Smooth muscle cell (in vitro differentiated cells): ENCODE data around the gene NIT1. TPM values are rescaled to one million over a fixed set of nuclear protein-coding genes. Genes with fewer than 3 reads are reported as not detected.

Experiments
- DNase-seq: peaks from one replicate; lab custom pipeline; 2025; ENCODE audit not compliant: unreplicated experiment; lab: John Stamatoyannopoulos, UW
- H2AFZ ChIP-seq: fragments of 200-600 bp; sonication (generic); 2 replicates; pipeline ENCODE4 v1.6.0; 2016; ENCODE audit warnings: antibody characterized with exemption, low read depth, mild to moderate bottlenecking
- H3F3A ChIP-seq: fragments of 200-600 bp; sonication (generic); 2 replicates; pipeline ENCODE4 v1.6.0; 2017; ENCODE audit warnings: antibody characterized with exemption, low read depth
- H3K27ac ChIP-seq: fragments of 200-600 bp; sonication (generic); 2 replicates; pipeline ENCODE4 v1.5.1; 2016; ENCODE audit warnings: low read depth, mild to moderate bottlenecking
- H3K27me3 ChIP-seq: fragments of 200-600 bp; sonication (generic); 2 replicates; pipeline ENCODE4 v1.6.1; 2016; ENCODE audit warnings: low read depth, mild to moderate bottlenecking
- H3K36me3 ChIP-seq: fragments of 200-600 bp; sonication (generic); 2 replicates; pipeline ENCODE4 v1.5.1; 2016; ENCODE audit warnings: low read depth
- H3K4me1 ChIP-seq: fragments of 200-600 bp; sonication (generic); 2 replicates; pipeline ENCODE4 v1.5.1; 2016; ENCODE audit warnings: low read depth
- H3K4me2 ChIP-seq: fragments of 200-600 bp; sonication (generic); 2 replicates; pipeline ENCODE4 v1.6.0; 2016; ENCODE audit warnings: mild to moderate bottlenecking
- H3K4me3 ChIP-seq: fragments of 200-600 bp; sonication (generic); 2 replicates; pipeline ENCODE4 v1.5.1; 2016; ENCODE audit warnings: mild to moderate bottlenecking
- H3K79me2 ChIP-seq: fragments of 200-600 bp; sonication (generic); 2 replicates; pipeline ENCODE4 v1.6.0; 2016; ENCODE audit warnings: low read depth, mild to moderate bottlenecking
- H3K9ac ChIP-seq: fragments of 200-600 bp; sonication (generic); 2 replicates; pipeline ENCODE4 v1.6.0; 2016; ENCODE audit warnings: low read depth
- H3K9me3 ChIP-seq: fragments of 200-600 bp; sonication (generic); replicated peaks from 2 replicates; pipeline ENCODE4 v1.5.1; 2016; ENCODE audit warnings: low read depth
- H4K20me1 ChIP-seq: fragments of 200-600 bp; sonication (generic); 2 replicates; pipeline ENCODE4 v1.6.0; 2016; ENCODE audit warnings: low read depth
- CTCF ChIP-seq: fragments of 200-600 bp; sonication (generic); IDR thresholded peaks from 2 replicates; pipeline ENCODE4 v1.5.1; 2017; ENCODE audit warnings: borderline replicate concordance, mild to moderate bottlenecking, antibody characterized with exemption; ENCODE audit not compliant: insufficient read depth, poor library complexity, severe bottlenecking
- WGBS: methylation state at CpG from one replicate; pipeline ENCODE4 v1.1.7; 2016; ENCODE audit warnings: low lambda C conversion rate; 5-methylcytosine and 5-hydroxymethylcytosine counted together
- polyA plus RNA-seq: library from polyadenylated mRNA; unstranded; fragments of >200 nt; fragmentation: Nextera tagmentation; extraction: Ambion mirVana; gene quantifications from 2 replicates; pipeline ENCODE4 v1.2.1, GENCODE V29; 2016
- total RNA-seq: library from RNA; depleted of rRNA; stranded (reverse); fragments of >200 nt; gene quantifications from 2 replicates; pipeline ENCODE4 v1.2.3, GENCODE V29; 2014

NIT1 gene
- total and polyA plus RNA-seq, 2 experiments from 2014 or later = 33.6 to 37.6 TPM

GRCh38 chr1:161085165-161085564 is 32.7 kb upstream of the NIT1 start:
- Histone ChIP-seq H3K9ac (peak overlapping the region; percentile 85), H3F3A (peaks cover 26% of the 10 kb centered on the region), H3K27me3 (no peaks in the 10 kb centered on the region), H2AFZ (no peak overlapping the region), H3K4me3 (no peak overlapping the region), H3K9me3 (no peaks in the 10 kb centered on the region), H4K20me1 (no peaks in the 10 kb centered on the region), H3K4me1 (peaks cover 33% of the 10 kb centered on the region), H3K27ac (peak overlapping the region; percentile 96), H3K36me3 (no peaks in the 10 kb centered on the region), H3K79me2 (no peaks in the 10 kb centered on the region), H3K4me2 (peak overlapping the region; percentile 76)
- no peak for TF ChIP-seq CTCF
- 4% methylated on average over 2 of the region's 2 CpGs for WGBS
- DNase-seq = no peak

- Histone ChIP-seq H3K36me3 (no peaks in the 10 kb centered on the region), H3K27me3 (no peaks in the 10 kb centered on the region), H3F3A (peaks cover 17% of the 10 kb centered on the region), H4K20me1 (no peaks in the 10 kb centered on the region), H3K9ac (peak overlapping the region; percentile 85), H2AFZ (no peak overlapping the region), H3K4me3 (no peak overlapping the region), H3K9me3 (no peaks in the 10 kb centered on the region), H3K4me2 (peak overlapping the region; percentile 80), H3K79me2 (no peaks in the 10 kb centered on the region), H3K27ac (peak overlapping the region; percentile 96), H3K4me1 (peaks cover 22% of the 10 kb centered on the region)
- 48% methylated on average over 4 of the region's 4 CpGs for WGBS
- no peak for TF ChIP-seq CTCF
- no peak for DNase-seq
These were observed 31.4 kb upstream of the NIT1 start for GRCh38 chr1:161086457-161086856.

- H2AFZ ChIP-seq = no peak overlapping the region
- DNase-seq = no peak
- H4K20me1 ChIP-seq = no peaks in the 10 kb centered on the region
- peak overlapping the region; percentile 35 for H3K4me3 ChIP-seq
- peak overlapping the region; percentile 77 for H3K9ac ChIP-seq
- peak overlapping the region; percentile 80 for H3K4me2 ChIP-seq
- no peaks in the 10 kb centered on the region for H3K9me3 ChIP-seq
- H3F3A ChIP-seq = peaks cover 4% of the 10 kb centered on the region
- H3K27ac ChIP-seq = peak overlapping the region; percentile 96
- H3K27me3 ChIP-seq = no peaks in the 10 kb centered on the region
- H3K4me1 ChIP-seq = peaks cover 21% of the 10 kb centered on the region
- H3K36me3 ChIP-seq = no peaks in the 10 kb centered on the region
- TF ChIP-seq CTCF = no peak
- 66% methylated on average over 3 of the region's 3 CpGs for whole genome bisulfite sequencing
- H3K79me2 ChIP-seq = no peaks in the 10 kb centered on the region
These were observed 29.3 kb upstream of the NIT1 start for GRCh38 chr1:161088587-161089110.
